ENCODE results near the gene FAM229B. TPM values are rescaled to one million over a fixed set of nuclear protein-coding genes. Genes with fewer than 3 reads are reported as not detected.

Gene FAM229B
- total and polyA plus RNA-seq, 2 of the 4 experiments (the other 2 are of a cell fraction), result 8.6 to 25.6 TPM

- H2AFZ ChIP-seq (replicated peaks; ENCODE audit: low read length, poor library complexity), result no peak overlapping the region
- ChIA-PET POLR2A (ENCODE audit: unreplicated experiment) (no interaction called here), CTCF (no interaction called here)
- no peaks in the 10 kb centered on the region for H3K9me3 ChIP-seq (ENCODE audit: control insufficient read depth, insufficient read depth, low read length)
- TF ChIP-seq ELK1 (IDR thresholded peaks at IDR 0.05; ENCODE audit: borderline replicate concordance, low read depth, low read length) (no peak), MXI1 (IDR thresholded peaks at IDR 0.05; ENCODE audit: borderline replicate concordance, low read depth, low read length) (no peak), MAFK (IDR thresholded peaks at IDR 0.05; ENCODE audit: low read depth, low read length) (no peak), FOS (IDR thresholded peaks at IDR 0.05; ENCODE audit: low read depth, low read length) (no peak)
- in situ Hi-C loops (cut with MboI; ENCODE audit: low sequenced_read_pairs), result loop anchor here (25.0 kb wide), 2 partner anchors 679 to 1004 kb away; no protein-coding TSS in a partner anchor
- H3K23ac ChIP-seq (ENCODE audit: low read depth, low read length), result no peak overlapping the region
- intact Hi-C loops (cut with micrococcal nuclease), result loop anchor here (5.0 kb wide), 3 partner anchors 439 to 1029 kb away; partner anchors contain the start of gene REV3L
- dilution Hi-C loops (cut with HindIII; ENCODE audit: low sequenced_read_pairs, unreplicated experiment), result no loop called here
- H4K91ac ChIP-seq (ENCODE audit: insufficient read depth, low read depth, low read length), result no peak overlapping the region
- no peak overlapping the region for H3K18ac ChIP-seq (ENCODE audit: low read depth, low read length)
- no peak overlapping the region for H4K8ac ChIP-seq (ENCODE audit: low read depth in 2 of 2, low read length in 2 of 2)
- H3K79me1 ChIP-seq (ENCODE audit: low read depth in 1 of 2, low read length in 2 of 2), result no peaks in the 10 kb centered on the region
- no peak overlapping the region for H4K5ac ChIP-seq (ENCODE audit: low read depth, low read length)
- no peak overlapping the region for H2AK5ac ChIP-seq (ENCODE audit: low read depth, low read length)
- no peaks in the 10 kb centered on the region for H3K36me3 ChIP-seq (ENCODE audit: control insufficient read depth, insufficient read depth, low read length)
- no peak overlapping the region for H2BK20ac ChIP-seq (ENCODE audit: low read depth, low read length)
- BruUV-seq (replicated peaks), result no TSS peak
- H3K4me3 ChIP-seq (ENCODE audit: insufficient read depth, low read depth, low read length), result no peak overlapping the region
- no peak overlapping the region for H3K9ac ChIP-seq (ENCODE audit: low read depth, low read length)
- no peak for ATAC-seq (ENCODE audit: low read depth)
- no peak overlapping the region for H3K27ac ChIP-seq (ENCODE audit: insufficient read depth, low read length)
- H3K27me3 ChIP-seq (ENCODE audit: control insufficient read depth, insufficient read depth, low read length), result no peaks in the 10 kb centered on the region
- no peak overlapping the region for H3K4ac ChIP-seq (ENCODE audit: low read depth, low read length)
- peaks cover 20% of the 10 kb centered on the region; the same call in 1 of the 2 replicates for H3K9me1 ChIP-seq (ENCODE audit: insufficient read depth, low read length)
- H2BK120ac ChIP-seq (ENCODE audit: low read depth, low read length), result 0 out of 2 replicates have a peak overlapping the region, but pooled peaks have one; percentile 12
- H3K56ac ChIP-seq (ENCODE audit: extremely low read depth, insufficient read depth, low read length), result no peak overlapping the region
- DNase-seq, result no peak
- H2BK15ac ChIP-seq (ENCODE audit: low read depth, low read length), result no peak overlapping the region
- no peak overlapping the region for H2BK5ac ChIP-seq (ENCODE audit: low read depth, low read length, poor library complexity, severe bottlenecking)
- no peak overlapping the region for H2AK9ac ChIP-seq (replicated peaks; ENCODE audit: low read depth, low read length, poor library complexity)
- no peak overlapping the region for H3K4me2 ChIP-seq (ENCODE audit: low read depth, low read length)
- H4K20me1 ChIP-seq (ENCODE audit: insufficient read depth, low read length), result no peaks in the 10 kb centered on the region
- H3K14ac ChIP-seq (replicated peaks; ENCODE audit: low read depth, low read length), result peak overlapping the region; percentile 40; the same call in 1 of the 2 replicates
- H3K4me1 ChIP-seq (ENCODE audit: control insufficient read depth, insufficient read depth, low read length), result peaks cover 14% of the 10 kb centered on the region
- no CpG with 5 or more reads among the region's 1 CpG for WGBS, 2 experiments (ENCODE audit: extremely low coverage in 2 of 2, insufficient read length in 1 of 2)
Measured at GRCh38 chr6:112040956-112041355, 46.4 kb upstream of the FAM229B start.

Measured in IMR-90 (cell line).